ENCODE data around the gene NACC2. TPM values are rescaled to one million over a fixed set of nuclear protein-coding genes. Genes with fewer than 3 reads are reported as not detected.

The NACC2 gene
- total and polyA plus RNA-seq, 9 of the 15 experiments (the other 6 are each of a cell fraction or from before 2014, with no cell fraction given) = 0.70 to 25.1 (median 5.6) TPM

DNA sequence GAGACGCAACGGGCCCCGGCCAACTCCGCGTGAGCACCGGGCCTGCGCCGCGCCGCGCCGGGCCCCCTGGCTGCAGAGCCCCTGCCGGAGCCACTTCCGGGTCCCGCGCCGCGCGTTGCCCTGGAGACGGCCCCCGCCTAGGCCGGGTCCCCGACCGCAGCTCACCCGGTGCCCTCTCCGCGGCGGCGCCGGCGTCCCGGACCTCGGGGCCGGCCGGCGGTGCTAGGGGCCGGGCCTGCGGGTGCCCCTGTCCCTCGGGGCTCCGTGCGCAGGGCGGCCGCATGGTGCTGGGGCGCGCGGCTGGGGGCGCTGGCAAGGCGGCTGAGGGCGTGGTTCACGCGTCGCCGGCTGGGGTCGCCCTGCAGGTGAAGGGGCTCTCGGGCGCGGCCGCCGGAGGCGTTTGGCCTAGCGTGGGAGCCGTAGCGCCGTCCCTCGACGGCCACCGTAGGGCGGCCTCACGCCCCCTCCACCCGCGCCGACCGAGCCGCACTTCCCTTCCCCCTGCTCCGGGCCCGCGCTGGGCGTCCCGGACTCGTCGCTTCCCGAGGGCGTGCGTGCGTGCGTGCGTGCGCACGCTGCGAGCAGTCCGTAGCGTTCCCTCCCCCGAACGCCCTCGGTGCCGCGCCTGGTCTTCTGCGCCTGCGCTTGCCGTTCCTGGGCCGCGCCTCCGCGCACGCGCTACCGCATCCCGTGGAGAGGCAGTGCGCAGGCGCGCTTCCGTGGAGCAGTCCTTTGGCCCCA lies 23.4 kb upstream of the NACC2 start, which contains the start of gene TMEM250 (continued):
- TF ChIP-seq NELFE (IDR thresholded peaks at IDR 0.05; ENCODE audit: insufficient read depth, insufficient read length) (no peak), PPARD (CRISPR knock-in tag; IDR thresholded peaks at IDR 0.05) (no peak), BCL6 (CRISPR knock-in tag; IDR thresholded peaks at IDR 0.05) (no peak), ARID1B (IDR thresholded peaks at IDR 0.05) (no peak), ZNF274 (IDR thresholded peaks at IDR 0.05; ENCODE audit: borderline replicate concordance, low read depth, low read length) (no peak), ATF1 (CRISPR knock-in tag; IDR thresholded peaks at IDR 0.05) (no peak), ATF1 (tag; IDR thresholded peaks at IDR 0.05) (peak; percentile 86), SRSF9 (IDR thresholded peaks at IDR 0.05; ENCODE audit: borderline replicate concordance, low read depth, low read length) (no peak), DPF2 (IDR thresholded peaks at IDR 0.05) (no peak), PHF21A (IDR thresholded peaks at IDR 0.05; ENCODE audit: borderline replicate concordance, low read depth) (no peak), XRCC3 (IDR thresholded peaks at IDR 0.05) (no peak), CBFA2T3 (IDR thresholded peaks at IDR 0.05) (no peak), GABPB2 (CRISPR knock-in tag; conservative IDR thresholded peaks at IDR 0.05) (no peak), NFIC (IDR thresholded peaks at IDR 0.05) (peak; percentile 63), XRCC4 (IDR thresholded peaks at IDR 0.05; ENCODE audit: extremely low read depth, insufficient read depth, insufficient read length) (no peak), NCOA4 (IDR thresholded peaks at IDR 0.05; ENCODE audit: partially characterized antibody) (no peak), RFX1 (IDR thresholded peaks at IDR 0.05) (no peak), HCFC1 (IDR thresholded peaks at IDR 0.05; ENCODE audit: low read depth, low read length) (peak; percentile 53; the same call in 1 of the 2 replicates), MTA1 (IDR thresholded peaks at IDR 0.05; ENCODE audit: borderline replicate concordance) (no peak)
- TF ChIP-seq, protein P1, sequence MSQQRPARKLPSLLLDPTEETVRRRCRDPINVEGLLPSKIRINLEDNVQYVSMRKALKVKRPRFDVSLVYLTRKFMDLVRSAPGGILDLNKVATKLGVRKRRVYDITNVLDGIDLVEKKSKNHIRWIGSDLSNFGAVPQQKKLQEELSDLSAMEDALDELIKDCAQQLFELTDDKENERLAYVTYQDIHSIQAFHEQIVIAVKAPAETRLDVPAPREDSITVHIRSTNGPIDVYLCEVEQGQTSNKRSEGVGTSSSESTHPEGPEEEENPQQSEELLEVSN (IDR thresholded peaks at IDR 0.05; ENCODE audit: borderline replicate concordance in 1 of 2, extremely low read depth in 1 of 2, insufficient read depth in 1 of 2, insufficient read length in 1 of 2, low read depth in 1 of 2, low read length in 1 of 2, poor library complexity in 1 of 2, severe bottlenecking in 1 of 2) = peak; percentile 76 to 79
- TF ChIP-seq, protein P2, sequence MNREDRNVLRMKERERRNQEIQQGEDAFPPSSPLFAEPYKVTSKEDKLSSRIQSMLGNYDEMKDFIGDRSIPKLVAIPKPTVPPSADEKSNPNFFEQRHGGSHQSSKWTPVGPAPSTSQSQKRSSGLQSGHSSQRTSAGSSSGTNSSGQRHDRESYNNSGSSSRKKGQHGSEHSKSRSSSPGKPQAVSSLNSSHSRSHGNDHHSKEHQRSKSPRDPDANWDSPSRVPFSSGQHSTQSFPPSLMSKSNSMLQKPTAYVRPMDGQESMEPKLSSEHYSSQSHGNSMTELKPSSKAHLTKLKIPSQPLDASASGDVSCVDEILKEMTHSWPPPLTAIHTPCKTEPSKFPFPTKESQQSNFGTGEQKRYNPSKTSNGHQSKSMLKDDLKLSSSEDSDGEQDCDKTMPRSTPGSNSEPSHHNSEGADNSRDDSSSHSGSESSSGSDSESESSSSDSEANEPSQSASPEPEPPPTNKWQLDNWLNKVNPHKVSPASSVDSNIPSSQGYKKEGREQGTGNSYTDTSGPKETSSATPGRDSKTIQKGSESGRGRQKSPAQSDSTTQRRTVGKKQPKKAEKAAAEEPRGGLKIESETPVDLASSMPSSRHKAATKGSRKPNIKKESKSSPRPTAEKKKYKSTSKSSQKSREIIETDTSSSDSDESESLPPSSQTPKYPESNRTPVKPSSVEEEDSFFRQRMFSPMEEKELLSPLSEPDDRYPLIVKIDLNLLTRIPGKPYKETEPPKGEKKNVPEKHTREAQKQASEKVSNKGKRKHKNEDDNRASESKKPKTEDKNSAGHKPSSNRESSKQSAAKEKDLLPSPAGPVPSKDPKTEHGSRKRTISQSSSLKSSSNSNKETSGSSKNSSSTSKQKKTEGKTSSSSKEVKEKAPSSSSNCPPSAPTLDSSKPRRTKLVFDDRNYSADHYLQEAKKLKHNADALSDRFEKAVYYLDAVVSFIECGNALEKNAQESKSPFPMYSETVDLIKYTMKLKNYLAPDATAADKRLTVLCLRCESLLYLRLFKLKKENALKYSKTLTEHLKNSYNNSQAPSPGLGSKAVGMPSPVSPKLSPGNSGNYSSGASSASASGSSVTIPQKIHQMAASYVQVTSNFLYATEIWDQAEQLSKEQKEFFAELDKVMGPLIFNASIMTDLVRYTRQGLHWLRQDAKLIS (CRISPR knock-in tag; IDR thresholded peaks at IDR 0.05) = peak; percentile 72; the same call in 1 of the 2 replicates
- TF ChIP-seq, protein P3, sequence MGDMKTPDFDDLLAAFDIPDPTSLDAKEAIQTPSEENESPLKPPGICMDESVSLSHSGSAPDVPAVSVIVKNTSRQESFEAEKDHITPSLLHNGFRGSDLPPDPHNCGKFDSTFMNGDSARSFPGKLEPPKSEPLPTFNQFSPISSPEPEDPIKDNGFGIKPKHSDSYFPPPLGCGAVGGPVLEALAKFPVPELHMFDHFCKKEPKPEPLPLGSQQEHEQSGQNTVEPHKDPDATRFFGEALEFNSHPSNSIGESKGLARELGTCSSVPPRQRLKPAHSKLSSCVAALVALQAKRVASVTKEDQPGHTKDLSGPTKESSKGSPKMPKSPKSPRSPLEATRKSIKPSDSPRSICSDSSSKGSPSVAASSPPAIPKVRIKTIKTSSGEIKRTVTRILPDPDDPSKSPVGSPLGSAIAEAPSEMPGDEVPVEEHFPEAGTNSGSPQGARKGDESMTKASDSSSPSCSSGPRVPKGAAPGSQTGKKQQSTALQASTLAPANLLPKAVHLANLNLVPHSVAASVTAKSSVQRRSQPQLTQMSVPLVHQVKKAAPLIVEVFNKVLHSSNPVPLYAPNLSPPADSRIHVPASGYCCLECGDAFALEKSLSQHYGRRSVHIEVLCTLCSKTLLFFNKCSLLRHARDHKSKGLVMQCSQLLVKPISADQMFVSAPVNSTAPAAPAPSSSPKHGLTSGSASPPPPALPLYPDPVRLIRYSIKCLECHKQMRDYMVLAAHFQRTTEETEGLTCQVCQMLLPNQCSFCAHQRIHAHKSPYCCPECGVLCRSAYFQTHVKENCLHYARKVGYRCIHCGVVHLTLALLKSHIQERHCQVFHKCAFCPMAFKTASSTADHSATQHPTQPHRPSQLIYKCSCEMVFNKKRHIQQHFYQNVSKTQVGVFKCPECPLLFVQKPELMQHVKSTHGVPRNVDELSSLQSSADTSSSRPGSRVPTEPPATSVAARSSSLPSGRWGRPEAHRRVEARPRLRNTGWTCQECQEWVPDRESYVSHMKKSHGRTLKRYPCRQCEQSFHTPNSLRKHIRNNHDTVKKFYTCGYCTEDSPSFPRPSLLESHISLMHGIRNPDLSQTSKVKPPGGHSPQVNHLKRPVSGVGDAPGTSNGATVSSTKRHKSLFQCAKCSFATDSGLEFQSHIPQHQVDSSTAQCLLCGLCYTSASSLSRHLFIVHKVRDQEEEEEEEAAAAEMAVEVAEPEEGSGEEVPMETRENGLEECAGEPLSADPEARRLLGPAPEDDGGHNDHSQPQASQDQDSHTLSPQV (IDR thresholded peaks at IDR 0.05) = 0 out of 2 replicates have a peak, but pooled peaks have one; percentile 77

Measured in K562 (cell line).